Non-pigmented ciliary epithelial cell (primary cell): ENCODE measurements around the gene ADAMTS2.

Experiments
- DNase-seq: peaks from one replicate; pipeline ENCODE4 v3.0.0-alpha.2; 2010; ENCODE audit warnings: low read depth

Gene ADAMTS2

DNA sequence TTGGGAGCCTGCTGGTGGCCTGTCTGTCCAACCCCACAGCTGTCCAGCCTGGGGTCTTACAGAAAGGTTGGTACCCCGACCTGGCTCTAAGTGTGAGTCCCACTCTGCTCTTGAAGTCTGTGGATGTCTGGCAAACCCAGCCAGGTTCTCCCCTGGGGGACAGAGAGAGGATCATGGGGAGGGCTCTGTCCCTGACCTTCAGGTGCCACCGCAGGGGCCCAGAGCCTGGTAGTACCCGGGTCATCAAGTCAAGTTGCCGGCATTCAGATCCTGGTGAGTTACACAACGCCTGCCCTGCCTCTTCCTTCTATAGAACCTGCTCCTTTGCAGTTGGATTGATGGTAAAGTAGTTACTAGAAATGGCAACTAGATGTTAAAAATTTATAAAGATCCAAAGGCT is 66.7 kb downstream of the ADAMTS2 start:
- no peak for DNase-seq

- DNase-seq: no peak
These were observed 67.1 kb downstream of the ADAMTS2 start for GRCh38 chr5:179278119-179278518.

DNA sequence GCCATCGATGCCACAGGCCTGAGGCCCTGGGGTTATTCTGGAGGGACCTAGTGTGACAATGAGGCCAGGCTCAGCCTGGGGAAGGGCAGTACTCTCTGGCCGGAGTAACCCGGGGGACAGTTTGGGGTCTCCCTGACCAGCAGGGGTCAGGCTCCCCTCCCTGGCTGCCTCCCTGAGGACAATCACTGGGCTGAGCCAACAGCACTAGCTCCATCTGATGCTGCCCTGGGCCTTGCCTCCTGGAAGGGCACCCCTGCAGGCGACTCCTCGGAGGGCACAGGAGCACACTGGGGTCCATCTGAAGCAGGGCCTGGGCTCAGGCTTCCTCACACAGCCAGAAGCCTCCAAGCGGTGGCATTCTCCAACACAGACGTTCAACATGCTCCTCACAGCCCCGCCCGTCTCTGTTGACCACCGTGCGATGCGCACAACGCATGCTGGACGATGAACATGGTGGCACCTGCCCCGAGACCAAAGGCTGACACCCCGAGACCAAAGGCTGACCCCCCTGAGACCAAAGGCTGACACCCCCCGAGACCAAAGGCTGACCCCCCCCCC is 68.3 kb downstream of the ADAMTS2 start:
- DNase-seq: no peak

DNA sequence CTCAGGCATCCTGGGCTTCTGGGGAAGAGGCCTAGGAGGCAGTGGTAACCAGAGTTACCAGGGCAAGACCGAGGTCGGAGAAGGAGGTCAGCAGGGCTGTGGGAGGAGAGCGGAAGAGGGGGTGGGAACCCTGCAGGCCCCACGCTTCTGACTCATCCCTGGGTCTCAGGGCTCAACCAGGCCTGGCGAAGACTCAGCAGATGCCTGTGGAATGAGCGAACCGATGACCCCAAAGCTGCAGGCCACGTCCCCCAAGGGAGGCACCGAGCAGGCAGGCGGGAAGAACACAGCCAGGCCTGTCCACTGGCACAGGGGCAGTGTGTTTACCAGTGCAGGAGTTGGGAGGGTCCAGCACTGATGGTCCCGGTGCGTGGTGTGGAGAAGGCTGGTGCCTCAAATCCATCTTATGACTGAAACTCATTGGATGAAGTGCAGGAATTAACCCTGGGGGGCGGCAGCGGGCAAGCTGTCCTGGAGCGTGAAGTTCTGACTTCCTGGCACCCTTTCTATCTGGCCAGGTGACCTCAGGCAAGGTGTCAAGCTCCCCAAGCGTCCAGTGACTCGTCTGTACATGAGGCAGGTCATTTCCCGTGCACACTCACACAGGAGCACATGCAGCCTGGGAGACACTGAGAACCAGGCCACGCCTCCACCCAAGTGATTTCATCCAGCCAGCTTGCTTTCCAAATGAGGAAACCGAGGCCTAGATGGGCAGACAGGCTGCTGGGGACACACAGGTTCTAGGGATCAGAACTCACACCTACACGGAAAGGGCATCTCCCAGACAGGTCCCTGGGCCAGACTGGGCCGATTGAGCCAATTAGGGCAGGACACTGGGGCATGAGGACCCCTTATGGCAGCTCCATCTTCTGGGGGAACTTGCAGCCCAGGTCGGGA is 69.1 kb downstream of the ADAMTS2 start:
- DNase-seq: peak; percentile 79

DNA sequence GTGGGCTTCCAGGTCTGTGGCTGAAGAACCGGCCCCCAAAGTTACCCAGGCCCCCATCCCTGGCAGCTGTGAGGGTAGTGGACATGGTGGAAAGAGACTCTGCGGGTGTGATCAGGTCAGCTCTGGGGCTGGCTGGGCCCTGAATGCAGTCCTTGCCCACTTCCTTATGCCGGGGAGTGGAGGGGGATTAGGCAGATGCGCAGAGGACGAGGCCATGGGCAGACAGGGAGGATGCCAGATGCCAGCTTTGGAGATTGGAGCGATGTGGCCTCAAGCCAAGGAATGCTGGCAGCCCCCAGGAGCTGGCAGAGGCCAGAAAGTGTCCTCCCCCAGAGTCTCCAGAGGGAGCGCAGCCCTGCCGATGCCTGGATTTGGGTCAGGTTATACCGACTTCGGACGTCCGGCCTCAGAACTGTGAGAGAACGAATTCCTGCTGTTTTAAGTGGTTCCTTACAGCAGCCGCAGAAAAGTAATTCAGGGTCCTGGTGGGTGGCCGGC is 69.8 kb downstream of the ADAMTS2 start:
- DNase-seq: no peak

- DNase-seq: no peak
These were observed 70.6 kb downstream of the ADAMTS2 start for GRCh38 chr5:179274321-179275315.

DNA sequence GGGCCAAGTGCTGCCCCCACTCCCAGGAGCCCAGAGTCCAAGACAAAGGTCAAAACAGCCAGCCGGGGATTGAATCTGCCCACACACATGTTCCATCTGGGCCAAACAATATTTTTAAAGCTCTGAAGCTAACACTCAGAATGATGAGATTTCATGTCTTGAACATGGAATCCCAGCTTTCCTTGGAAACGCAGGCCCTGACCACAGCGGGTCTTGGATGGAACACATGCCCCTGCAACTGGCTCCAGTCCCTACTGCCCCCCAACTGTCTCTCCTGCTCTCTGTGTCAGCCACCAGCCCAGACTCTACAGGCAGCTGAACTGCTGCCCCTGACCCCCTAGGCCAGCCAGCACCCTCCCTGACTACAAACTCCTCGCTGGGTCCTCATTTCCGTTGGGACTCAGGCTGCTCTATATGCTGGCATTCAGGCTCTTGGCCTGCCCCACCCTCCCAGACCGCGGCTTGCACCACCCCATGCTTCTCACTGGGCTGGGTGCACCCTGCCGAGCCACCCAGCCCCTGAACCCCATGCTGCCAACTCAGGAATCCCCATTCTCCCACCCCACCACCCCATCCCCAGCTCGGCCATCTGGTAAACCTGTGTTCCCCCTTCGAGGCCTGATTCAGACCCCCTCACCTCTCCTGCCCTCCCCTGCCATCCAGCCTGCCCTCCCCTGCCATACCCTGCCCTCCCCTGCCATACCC is 71.7 kb downstream of the ADAMTS2 start:
- DNase-seq: no peak

DNA sequence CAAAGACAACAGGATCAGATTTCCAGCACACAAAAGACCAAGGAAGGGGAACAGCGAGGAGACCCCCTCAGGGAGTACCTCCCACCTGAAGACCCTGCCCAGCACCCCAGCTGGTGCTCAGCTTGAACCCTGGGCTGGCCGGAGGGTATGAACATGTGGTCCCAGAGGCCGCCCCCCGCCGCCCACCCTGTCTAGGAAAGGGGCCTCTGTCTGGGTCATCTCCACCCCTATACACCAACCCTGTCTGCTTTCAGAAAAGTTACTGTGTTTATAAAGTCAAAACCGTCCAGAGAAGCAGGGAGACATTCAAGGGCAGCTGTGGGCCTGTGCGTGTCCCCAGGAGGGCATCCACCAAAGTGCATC is 72.2 kb downstream of the ADAMTS2 start:
- DNase-seq: no peak

GRCh38 chr5:179272326-179273072 is 72.8 kb downstream of the ADAMTS2 start:
- no peak for DNase-seq

DNA sequence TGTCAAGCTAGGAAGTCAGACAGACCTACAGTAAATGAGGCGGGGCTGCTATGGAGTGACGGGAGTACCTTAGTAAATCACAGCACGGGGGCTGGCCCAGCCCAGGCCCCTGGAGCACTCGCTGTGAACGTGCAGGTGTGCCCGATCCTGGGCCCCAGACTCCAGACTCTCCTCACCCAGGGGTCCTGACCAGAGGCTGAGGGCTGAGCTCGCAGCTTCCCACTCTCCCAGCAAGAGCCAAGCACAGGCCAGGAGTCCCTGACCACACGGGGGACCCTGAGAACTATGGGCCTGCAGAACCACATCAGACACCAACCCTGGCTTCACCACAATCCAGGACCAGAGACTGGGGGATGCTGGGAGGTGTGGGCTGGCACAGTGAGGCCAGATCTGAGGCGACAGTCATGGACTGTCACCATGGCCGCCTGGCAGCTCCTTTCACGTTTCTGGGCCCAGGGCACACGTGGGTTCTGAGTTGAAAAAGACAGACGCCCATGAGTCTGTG is 73.4 kb downstream of the ADAMTS2 start:
- no peak for DNase-seq

DNA sequence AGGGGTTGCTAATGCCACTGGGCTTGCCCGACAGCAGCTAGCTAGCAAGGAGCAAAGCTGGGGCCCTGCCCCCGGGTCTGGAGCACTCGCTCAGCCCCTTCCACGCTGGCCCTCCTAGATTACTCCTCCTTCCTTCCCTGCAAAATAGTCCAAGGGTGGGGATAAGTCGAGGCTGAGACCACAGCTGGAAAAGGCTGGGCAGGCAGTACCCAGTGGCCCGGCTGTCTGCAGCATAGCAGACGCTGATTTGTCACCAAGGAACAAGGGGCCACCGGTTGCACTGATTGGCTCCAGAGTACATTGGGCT is 73.9 kb downstream of the ADAMTS2 start:
- DNase-seq: no peak

DNA sequence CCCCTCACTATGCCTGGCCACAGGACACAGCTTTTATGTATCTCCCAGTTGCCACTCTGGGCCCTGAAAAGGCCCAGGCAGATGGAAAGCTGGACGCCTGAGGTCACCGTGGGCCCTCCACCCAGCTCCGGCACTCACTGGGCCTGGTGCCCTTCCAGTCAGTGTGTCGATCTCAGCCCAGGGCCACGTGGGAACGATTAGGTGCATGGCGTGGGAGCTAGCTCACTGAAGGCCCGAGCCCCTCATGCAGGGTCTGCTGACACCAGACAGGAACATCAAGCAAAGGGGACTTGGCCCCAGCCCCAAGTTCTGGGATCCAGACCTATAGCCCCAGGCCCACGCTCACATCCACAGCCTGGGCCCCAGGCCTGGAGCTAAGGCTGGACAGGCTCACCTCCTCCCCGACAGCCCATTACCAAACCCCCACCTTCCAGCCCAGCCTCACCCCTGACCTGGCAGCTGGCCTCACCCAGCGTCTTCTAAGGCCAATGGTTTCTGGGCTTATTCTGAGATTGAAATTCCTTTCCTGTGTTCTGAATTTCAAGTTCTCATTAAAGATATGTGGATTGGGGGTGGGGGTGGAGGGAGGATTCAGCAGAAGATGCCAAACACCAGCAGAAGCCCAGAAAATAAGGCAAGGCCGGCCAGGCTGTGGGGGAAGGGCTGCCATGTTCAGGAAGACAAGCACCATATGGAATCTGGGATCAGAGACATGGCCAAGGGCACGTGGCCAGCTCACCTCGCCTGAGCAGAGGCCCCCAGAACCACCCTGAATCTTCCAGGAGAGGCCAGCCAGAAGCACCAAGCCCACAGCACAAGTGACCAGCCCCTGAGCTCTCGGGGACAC is 74.5 kb downstream of the ADAMTS2 start:
- no peak for DNase-seq

- DNase-seq: no peak
These were observed 75.3 kb downstream of the ADAMTS2 start for GRCh38 chr5:179269781-179270543.

- DNase-seq: no peak
These were observed 76.1 kb downstream of the ADAMTS2 start for GRCh38 chr5:179268966-179269693.

GRCh38 chr5:179268399-179268952 is 76.8 kb downstream of the ADAMTS2 start:
- no peak for DNase-seq

DNA sequence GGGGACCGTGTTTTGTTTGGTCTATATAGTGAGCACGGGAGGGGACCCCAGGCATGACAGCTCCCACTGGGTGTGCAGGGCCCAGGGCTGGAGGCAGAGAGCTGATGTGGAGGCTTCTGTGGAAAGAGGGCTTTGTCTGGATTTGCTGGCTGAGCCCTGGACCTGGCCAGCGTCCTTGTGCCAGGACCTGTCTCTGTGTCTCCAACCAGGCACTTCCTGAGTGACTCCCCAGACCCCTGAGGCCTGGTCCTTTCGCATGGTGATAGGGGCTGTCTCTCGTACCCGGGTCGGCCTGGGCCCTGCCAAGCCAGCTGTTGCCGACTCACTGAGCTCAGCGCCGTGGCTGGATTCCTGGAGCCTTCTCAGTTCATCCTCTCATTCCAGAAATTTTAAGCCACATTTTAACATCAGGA is 77.6 kb downstream of the ADAMTS2 start:
- DNase-seq: no peak

GRCh38 chr5:179267071-179267670 is 78.1 kb downstream of the ADAMTS2 start:
- no peak for DNase-seq
